HG02642 (cell line): ENCODE data around the gene ZIC5.

Source experiments
- ATAC-seq: cut with Tn5 transposase; IDR thresholded peaks from one replicate; pipeline ENCODE4 v1.9.1; 2021; ENCODE audit warnings: mild to moderate bottlenecking; ENCODE audit not compliant: unreplicated experiment, poor library complexity

ZIC5 gene

DNA sequence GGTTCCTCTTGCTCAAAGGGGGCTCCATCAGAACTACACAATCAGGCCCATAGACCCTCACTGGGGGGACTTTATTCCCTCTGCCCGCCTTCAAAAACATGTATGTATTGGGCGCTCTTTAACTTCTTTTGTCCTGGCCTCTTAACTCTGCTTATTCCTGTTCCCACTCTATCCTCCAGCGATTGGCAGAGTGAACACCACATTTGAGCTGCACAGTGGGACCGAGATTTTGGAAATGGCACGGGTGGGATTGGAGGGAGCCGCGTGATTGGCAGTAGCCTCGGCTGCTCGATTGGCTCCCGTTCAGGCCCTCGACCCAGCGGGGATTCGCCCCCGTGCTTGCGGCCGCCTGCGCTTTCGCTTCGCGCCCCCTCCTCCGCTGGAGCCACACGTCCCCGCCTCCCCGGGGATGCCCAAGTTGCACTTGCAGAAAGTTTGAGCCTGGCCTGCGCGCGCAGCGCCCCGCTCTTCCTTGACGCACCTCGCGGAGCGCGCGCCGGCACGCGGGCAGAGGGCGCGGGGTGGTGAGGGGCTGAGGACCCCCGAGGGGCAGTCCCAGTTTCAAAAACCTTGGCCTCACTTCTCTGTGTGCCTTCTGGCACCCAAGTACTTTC, at the start of gene ZIC5:
Gene ZIC5, minus strand, starts transcription at position 192 of the 614 bp plus-strand sequence. Its CDS starts 164 bp downstream, at position 28.
- ATAC-seq = no peak

DNA sequence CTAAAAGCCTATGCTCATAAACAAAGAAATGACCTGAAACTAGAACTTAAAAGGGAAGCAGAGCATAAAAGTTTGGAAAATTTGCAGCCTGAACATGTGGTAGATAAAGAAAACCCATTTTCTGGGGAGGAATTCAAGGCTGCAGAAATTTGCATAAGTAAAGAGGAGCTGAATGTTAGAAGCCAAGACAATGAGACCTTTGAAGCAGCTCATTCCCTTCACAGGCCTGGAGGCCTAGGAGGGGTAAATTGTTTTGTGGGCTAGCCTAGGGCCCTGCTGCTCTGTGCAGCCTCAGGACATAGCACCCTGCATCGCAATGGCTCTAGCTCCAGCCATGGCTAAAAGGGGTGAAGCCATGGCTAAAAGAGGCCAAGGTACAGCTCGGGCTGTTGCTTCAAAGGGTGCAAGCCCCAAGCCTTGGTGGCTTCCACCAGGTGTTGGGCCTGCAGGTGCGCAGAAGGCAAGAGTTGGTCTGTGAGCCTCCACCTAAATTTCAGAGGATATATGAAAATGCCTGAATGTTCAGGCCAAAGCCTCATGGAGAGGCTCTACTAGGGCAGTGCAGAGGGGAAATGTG, 48.3 kb upstream of the ZIC5 start:
- no peak for ATAC-seq

DNA sequence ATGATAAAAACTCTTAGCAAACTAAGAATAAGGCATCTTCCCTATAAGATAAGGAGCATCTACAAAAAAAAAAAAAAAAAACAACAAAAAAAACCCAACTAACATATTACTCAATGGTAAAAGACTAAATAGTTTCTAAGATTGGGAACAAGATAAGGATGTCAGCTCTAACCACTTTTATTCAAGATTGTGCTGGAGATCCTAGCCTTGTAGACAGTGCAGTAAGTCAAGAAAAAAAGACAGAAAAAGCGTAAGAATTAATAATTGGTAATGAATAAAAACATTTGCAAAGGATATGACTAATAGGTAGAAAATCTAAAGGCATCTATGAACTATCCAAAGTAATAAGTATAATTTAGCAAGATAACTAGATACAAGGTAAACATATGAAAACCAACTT, 43.1 kb upstream of the ZIC5 start:
- no peak for ATAC-seq

DNA sequence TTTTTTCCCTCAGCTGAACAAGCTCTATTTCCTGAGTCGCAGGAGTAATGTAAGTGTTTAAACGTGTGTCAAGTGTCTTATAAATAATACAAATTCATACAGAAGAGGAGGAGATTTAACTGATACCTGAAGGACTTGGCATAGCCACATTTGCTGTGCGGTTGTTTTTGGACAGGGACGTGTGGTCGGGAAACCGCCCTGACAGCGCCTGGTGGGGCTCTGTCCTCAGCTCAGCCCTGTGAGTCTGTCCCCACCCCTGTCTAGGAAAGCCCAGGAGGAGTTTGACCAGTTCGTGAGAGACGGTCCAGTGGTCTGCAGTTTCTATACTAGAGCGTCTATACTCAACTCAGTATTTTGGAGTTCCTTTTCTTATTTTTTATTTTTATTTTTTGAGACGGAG, 26.7 kb upstream of the ZIC5 start:
- no peak for ATAC-seq

DNA sequence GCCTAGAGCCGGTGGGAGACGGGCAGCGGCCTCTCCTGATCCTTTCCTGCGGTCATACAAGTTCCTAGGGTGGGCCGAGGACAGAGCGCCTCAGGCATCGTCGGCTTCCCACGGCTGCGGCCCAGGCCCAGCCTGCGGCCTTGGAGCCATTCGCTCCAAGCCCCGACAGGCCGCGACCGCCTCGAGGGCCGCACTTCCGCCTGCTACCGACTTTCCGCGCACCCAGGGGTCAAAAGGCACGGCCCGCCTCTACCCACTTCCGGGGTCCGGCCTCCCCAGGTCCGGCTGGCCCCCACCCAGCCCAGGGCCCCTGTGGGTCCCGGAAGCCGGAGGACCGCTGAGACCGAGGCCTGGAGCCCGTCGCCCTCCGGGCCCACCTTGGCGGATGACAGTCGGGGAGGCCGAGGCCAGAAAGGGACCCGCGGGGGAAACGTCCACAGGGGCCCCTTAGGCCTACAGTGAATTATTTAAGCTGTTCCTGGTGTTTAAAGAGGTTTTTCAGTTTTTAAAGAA, 26.2 kb upstream of the ZIC5 start:
- ATAC-seq = no peak

DNA sequence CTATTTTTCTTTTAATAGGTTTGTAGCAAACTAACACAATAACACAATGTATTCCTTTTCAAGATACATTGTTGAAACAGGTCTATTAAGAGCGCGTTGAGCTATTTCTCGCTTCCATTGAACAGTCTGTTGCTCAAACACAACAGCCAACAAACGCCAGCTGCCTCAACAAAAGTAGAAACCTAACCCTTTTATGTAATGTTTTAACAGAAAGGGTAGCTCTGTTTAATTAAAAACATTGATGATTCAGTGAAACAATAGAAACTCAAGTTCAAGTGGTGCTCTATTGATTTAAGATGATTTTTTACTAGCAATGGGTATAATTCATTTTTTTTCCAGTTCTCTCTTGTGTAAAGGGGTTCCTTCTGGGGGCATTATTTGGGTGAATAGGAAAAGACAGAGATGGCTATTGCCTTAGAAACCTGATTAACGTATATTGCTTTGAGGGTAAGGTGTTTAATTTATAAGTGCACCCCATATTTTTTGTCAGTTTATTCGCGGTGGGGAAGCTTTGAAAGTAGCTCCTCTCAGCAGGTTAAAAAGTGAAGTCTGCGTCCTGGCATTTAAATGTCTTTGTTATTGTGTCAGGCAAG, 24.9 kb upstream of the ZIC5 start:
- no peak for ATAC-seq

DNA sequence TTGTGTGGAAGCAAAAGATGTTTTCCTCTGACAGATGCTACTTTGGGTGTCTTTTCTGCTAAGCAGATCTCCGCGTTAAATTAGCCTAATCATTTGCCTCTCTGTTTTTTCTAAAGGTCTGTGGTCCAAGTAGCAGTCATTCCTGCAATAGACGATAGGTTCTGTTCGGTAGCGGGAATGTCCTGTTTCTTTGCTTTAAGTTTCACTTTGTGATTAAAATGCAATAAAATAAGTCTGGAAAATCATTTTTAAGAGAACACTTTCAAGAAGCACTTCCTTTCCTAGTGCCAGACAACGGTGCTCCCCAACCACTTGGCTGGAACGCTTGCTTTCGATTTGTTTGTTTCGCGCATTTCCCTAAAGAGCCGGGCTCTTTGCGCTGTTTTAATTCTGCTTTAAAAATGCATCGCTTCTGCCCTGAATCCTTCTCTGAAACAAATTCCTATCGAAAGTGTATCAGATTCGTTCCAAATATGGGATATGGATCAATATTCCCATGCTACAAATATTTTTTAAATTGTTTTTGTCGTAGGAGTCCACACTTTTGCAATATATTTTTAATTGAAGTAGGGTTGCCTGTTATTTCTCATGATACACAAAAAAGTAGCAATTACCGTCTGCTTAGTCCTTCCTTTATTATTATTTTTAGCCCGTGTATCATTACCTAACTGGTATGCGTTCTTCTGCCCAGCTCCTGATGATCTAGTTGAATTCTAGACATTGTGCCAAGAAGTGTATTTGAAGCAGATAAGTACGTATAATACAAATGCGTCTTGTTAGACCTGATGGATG, 24.2 kb upstream of the ZIC5 start:
- ATAC-seq = no peak

DNA sequence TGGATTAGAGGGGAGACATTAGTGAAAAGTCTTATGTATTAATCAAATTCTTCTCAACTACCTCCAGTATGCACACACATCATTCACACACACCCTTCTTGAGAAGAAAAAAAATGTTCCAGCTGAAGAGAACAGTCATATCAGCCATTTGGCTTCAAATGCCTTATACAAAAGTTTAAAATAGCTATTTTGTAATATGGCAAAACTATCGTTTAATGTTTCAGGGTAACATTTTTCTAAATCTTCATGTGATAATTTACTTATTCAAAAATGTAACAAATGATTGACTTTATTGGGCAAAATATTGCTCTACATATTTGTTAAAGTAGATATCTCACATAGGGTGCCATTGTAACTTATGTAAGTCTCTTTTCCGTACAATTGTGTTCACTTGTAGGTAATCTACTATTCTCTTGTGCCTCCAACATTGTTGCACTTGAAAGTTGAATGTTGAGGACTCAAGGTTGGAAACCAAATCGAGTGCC, 23.6 kb upstream of the ZIC5 start:
- ATAC-seq = no peak

DNA sequence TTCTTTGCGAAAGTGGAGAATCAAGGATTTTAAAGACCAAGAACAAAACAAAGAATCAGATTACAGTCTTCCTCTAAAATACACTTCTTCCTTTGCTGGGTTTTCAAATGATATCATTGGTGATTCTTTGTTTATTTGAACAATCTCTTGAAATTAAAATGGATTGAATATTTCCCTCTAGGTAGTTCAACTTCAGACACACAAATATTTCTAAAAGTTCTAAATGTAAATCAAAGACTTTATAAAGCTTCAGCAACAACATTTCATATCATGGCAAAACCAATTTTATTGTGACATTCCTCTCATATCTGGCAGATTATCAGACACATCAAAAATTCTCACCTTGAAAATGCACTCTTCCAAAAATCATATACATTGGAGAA, 23.1 kb upstream of the ZIC5 start:
- ATAC-seq = no peak

DNA sequence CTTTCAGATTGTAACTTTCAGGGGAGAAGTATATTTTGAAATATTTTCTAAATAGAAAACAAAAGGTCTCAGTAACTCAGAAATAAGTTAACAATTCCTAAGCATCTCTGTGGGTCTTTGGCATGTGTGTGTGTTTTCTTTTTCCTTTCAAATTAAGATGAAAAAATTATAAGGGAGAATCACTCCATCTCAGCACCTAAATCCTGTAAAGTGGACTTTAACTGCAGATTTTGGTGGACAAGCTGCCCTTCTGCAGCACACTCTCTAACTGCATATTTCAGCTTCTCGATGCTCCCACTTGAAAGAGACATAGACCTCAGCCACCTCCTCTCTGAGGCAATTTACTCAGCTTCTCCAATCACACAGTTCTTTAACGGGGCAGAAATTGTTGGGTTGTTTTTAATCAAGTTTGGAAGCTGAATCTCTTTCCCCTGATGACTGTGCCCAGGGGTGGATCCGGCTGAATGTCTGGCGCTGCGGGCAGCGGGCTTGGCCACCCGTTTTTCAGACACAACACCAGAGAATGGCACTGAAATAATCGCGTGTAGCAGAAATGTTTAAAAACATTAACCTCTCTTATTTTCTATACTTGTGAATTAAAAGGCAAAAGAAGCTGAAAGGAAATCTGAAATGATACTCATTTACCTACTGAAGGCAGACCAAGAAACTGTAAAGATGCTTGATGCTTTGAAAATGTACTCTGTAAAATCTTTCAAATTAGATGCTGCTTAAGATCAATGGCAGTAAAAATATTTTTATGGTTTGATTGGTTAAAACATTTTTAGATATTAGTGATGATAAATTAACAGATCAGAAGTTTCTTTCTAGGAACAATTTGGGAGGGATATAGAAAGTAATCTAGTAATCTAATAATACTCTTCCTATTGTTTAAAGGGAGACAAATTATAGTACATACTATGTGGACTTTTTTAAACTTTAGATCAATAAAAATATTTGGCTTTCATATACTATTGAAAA, 22.4 kb upstream of the ZIC5 start:
- no peak for ATAC-seq

DNA sequence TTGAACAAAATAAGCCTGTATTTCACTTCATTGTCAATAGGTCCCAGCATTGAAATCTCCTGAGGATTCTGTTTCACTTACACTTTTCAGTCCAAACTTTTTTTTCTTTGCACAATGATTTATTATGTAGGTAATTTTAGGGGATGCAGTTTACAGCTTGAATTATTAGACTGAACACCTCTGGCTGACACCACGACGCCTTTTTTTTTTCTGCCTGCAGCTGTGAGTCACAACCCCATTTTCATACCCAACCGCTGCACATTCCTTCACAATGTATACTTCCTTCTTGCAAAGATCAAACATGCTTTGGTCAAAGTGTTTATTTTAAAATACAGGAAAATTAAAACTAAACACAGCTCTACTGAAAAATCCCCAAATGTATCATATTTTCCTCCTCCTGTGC, 21.4 kb upstream of the ZIC5 start:
- ATAC-seq = no peak

DNA sequence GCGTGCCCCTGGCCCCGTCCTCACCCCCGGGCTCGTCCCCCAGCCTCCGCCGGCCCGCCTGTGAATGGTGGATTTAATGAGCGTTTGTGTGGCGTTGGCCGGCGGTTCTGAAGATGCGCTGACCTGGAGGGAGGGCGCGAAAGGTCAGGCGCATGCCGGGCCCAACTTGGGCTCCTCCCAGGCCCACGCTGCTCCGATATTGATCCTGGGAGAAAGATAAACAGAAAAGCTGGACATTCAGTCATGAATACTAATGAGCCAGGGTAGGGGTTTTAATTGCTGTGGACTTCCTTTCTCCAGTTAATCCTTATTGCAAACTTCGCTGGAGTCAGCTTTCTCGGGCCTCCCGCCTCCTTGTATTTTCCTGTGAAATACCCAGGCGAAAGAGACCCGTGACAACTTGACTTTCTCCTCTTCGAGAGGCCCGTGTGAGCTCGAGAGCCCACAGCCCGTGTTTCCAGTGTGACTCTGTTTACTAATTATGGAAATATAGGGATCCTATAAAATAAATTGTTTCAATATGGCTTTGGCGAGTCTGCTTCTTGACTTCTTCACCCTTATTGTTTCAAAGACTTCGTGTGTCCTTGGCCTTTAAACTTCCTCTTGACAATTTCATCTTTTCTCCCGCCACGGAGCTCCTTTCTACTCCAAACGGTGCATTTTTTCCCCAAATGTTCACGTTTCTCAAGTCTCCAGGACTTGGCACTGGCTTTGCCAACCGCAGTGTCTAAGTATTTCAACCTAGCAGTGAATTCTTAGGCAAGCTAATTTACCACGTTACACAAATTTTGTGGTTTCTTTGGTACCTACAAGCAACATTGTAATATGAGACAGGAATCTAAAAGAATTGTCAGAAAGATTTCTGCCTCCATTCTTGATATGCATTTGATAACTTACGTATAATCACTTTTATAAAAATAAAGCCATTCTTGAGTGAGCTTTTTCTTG, 20.5 kb upstream of the ZIC5 start:
- ATAC-seq = no peak

DNA sequence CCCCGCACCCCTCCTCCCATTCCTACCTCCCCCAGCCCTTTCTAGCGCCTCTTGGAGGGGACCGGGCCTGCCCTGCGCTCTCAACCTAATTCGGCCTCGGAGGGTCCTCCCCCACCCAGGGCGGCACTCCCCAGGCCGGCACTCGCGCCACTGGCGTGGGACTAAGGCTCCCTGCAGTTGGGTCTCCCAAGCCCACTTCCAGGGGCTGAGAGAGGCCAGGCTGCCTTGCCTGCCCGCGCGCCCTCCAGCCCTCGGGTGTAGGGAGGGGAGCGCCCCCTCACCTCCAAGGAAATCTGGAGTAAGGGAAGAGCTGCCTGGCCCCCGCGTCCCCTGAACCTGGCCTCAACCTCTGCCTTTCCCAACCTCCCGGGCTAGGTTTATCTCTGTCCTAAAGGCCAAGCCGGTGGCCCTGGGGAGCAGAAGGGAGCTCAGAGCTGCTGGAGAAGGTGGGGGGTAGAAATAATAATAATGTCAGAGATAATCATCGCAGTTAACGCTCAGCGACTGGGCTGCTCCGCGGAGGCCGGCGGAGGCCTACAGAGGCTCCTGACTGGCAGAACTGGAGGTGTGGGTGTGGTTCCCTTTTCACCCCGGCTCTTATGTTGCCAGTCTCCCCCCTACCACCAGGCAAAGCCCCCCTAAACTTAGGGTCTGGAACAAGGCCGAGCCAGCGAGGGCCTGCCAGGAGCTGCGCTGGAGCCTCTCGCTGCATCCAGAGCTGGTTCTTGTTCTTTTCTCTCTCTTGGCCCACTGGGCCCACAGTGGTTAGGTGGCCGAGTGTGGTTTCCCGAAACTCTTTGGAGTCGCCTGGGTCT, 19.7 kb upstream of the ZIC5 start:
- no peak for ATAC-seq

DNA sequence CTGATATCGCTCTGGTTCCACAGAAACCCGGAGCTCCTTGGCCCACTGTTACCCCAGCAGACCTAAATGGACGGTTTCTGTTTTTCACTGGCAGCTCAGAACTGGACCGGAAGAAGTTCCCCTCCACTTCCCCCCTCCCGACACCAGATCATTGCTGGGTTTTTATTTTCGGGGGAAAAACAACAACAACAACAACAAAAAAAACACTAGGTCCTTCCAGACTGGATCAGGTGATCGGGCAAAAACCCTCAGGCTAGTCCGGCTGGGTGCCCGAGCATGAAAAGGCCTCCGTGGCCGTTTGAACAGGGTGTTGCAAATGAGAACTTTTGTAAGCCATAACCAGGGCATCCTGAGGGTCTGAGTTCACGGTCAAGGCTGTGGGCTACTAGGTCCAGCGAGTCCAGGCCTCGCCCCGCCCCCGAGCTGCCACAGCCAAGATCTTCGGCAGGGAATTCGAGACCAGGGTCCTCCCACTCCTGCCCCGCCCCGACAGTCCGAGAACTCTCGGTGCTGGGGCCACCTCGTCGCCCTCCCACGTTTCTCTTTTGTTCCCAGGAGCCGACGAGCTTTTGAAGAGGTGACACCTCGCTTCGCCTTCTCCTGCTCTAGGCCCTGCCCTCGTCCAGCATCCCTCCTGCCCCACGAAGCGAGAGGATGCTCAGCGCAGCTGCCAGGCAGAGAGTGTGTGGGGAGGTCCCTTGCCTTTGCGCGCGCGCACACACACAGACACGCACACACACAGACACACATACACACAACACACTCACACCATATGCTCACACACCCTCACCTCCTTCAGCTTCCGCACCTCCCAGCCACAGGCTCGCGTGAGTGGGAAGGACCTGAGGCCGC, 18.8 kb upstream of the ZIC5 start:
- ATAC-seq = no peak

DNA sequence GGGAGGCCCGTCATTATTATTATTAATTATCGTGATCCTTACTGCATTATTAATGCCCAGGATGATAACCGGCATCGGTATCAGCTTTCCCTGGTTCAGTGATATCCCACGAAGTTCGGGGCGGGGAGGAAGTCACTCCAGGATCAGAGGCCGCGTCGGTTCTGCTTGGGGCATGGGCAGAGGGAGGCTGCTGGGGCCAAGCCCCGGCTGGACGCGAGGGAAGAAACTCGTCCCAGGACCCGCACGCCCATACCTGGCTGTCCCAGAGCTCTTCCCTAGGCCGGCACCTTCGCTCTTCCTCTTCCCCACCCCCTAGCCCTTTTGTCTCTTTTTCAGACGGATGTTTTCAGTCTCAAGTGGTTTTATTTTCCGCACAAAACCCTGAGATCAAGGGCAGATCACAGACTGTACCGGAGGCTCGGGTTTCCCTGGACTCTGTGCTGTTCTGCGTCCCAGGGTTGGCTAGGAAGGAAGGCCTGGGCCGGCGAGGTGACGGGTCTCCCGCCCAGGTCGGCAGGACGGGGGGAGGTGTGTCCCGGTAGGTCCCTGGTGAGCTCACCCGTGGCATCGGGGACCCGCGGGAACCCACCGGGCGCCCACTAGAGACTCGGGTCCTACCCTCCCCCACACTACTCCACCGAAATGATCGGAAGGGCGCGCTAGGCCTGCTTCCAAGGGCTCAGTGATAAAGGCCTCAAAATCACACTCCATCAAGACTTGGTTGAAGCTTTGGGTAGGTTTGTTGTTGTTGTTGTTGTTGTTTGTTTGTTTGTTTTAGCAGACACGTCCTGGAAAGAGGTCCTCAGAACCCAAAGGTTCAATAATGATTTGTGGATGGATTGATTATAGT, 17.9 kb upstream of the ZIC5 start:
- no peak for ATAC-seq
